DMS53 treated with DMSO at 0.1 percent for 48 hours (cell line): ENCODE data around the gene HIBCH.
"Not testable (repeated sequence)": the region's sequence is repeated elsewhere in the genome, so short reads cannot be mapped to it uniquely, and the experiment has no call there.

Source experiments
- DNase-seq: peaks from one replicate; lab custom pipeline; 2025; ENCODE audit not compliant: unreplicated experiment; lab: John Stamatoyannopoulos, UW

Gene HIBCH

GRCh38 chr2:190319555-190320498, at the start of gene HIBCH:
Gene HIBCH (minus strand): TSS chr2:190319826. CDS start chr2:190319750, 76 bp downstream.
- peak; percentile 98 for DNase-seq

- DNase-seq, result no peak
These were observed 47.5 kb upstream of the HIBCH start for GRCh38 chr2:190367091-190367490.

- no peak for DNase-seq
These were observed 46.7 kb upstream of the HIBCH start for GRCh38 chr2:190366248-190366753.

DNA sequence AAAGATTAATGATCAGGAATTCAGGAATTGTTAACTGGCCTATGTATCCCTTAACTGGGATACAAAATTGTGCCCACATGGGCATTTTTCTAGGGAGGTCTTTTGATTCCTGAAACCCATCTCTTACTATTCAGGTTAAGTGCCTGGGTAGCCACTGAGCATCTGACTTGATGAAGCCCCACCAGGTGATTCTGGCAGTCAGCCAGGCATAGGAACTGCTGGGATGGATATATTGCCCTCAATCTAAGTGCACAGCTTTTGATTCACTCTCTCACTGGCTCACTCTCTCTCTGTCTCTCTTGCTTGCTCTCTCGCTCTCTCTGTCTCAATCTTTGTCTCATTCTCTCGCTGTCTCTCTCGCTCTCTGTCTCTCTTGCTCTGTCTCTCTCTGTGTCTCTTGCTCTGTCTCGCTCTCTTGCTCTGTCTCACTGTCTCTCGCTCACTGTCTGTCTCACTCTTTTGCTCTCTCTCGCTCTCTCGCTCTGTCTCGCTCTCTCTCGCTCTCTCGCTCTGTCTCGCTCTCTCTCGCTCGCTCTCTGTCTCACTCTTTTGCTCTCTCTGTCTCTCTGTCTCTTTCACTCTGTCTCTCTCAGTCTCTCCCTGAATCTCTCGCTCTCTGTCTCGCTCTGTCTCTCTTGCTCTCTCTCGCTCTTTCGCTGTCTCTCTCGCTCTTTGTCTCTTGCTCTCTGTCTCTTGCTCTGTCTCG, 46.0 kb upstream of the HIBCH start:
- no peak for DNase-seq

- DNase-seq, result no peak
These were observed 43.3 kb upstream of the HIBCH start for GRCh38 chr2:190362894-190363293.

DNA sequence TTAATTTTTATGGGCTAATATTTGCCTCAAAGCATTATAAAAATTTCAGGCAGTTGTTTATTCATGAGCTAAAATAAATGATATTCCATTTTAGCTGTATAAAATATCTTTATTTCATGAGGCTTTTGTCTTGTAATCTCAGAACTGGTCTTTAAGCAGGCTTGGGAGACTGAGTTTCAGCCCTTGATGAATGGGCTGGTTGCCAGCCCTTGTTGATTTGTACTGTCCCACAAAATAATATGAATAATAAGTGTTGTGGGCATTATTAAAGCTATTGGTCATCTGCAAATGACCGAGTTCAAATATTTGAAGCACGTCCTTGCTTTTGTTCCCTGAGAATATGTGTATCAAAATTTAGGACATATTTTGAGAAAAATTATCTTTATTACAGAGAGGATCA, 41.9 kb upstream of the HIBCH start:
- no peak for DNase-seq

DNA sequence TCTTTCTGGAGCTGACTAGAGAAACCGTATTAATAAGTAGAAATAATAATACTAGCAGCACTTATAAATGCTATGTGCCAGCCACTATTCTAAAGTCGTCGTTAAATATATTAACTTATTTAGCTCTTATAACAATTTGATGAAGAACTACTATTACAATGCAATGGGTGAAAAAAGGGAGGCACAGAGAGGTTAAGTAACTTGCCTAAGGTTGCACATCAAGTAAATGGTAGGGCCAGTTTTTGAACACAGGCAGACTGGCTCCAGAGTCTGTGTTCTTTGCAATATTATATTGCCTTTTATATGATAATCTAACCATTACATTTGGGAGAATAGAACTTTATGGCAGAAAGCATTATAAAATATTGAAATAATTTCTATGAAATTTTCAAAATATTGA, 41.3 kb upstream of the HIBCH start:
- no peak for DNase-seq

DNA sequence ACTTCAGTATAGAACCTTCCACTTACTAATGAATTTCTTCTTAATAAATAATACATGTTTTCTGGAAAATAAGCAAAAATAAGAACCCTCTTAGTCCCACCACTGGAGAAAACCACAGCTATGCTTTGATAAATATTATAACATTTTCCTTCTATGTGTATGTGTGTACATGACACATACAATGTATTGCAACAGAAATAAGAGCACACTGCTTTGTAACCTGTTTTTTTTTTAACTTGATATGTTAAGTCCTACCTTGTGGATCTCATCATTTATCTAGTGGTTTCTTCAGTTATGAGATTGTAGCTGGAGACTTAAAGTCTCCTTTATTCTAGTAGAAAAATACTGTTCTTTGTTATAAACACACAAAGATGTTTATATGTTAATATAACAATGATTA, 40.9 kb upstream of the HIBCH start:
- no peak for DNase-seq

GRCh38 chr2:190358655-190359448, 39.2 kb upstream of the HIBCH start:
- DNase-seq, result not testable (repeated sequence)

GRCh38 chr2:190357600-190357999, 38.0 kb upstream of the HIBCH start:
- no peak for DNase-seq

DNA sequence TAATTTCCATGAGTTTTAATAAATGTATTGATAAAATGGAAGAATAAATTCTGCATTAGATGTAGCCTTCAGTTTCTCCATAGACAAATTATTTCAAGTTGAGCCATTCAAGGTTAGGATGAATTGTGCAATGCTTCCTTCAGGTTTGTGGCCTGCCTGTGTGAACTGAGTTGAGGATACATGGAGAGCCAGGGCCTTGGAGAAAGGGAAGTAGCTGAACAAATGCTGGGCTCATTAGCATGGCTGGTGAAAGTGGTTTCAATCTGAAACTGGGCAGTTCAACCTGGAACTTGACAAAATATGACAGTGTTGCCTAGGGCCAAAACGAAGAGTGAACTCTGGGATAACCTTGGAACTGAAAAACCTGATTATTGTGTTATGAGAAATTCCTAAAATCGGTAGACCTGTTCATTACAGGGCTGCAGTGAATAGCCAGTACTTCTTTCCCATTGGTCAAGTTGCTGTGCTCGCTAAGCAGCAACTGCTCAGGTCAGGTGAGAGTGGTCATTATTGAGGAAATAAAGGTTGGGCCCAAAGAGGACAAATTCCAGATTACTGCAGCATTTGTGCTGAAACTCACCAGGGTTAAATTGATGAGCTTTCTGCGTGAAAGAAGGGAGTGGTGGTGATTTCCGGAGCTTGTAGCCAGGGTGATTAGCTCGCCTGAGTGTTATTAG, 36.5 kb upstream of the HIBCH start:
- DNase-seq, result no peak

GRCh38 chr2:190354003-190354690, 34.5 kb upstream of the HIBCH start:
- DNase-seq, result no peak

GRCh38 chr2:190353537-190353899, 33.9 kb upstream of the HIBCH start:
- DNase-seq, result no peak

DNA sequence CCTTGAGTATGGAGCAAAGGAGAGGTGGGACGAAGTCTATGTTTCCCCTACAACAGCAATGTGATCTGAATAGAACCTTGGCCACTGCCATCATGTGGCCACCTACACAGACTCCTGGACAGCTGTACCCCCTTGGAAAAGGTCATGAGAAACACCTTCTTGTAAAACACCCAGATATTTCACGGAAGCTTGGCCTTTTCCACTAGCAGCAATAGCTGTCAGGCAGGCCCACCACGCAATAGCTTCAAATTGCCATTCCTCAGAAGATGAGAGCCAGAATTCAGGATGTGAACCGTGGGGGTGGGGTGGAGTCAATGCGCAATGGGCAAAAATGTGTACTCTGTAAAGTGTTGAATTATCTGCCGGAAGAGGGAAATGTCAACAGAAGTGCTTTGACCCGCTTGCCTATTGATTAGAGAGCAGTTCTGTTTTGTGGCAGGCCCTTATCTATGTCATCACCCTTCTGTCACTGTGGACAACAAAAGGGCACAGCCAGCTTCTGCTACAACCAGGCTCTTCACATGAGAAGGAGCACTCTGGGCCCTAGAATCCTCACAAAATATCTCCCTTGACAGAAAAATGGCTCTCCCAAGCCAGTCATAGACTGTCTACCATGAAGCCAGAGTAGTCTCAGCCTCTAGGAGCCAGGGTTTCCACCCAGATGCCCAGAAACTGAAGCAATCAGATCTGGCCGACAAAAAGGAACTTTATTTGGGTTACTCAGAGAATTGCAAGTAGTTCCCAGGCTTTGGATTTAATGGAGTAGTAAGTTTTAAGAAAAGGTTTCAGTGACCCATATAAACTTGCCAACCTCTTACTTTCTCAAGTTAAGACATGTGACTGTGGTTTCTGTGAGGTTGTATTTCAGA, 33.3 kb upstream of the HIBCH start:
- peak; percentile 35 for DNase-seq

DNA sequence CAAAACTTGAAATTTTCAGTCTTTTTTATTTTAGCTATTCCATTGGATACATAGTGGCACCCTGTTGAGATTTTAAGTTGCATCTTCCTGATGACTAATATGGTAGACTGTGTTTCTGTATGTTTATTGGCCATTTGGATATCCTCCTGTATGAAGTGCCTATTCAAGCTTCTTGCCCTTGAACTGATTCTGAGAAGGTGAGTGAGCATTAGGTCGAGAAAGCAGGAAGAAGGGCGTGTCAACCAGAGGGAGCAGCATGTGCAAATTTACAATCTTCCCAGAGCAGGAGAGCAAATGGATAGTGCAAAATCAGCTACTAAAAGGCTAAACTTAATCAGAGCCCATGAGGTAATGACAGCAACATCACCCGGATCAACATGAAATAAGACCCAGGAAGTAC, 32.3 kb upstream of the HIBCH start:
- DNase-seq, result no peak

DNA sequence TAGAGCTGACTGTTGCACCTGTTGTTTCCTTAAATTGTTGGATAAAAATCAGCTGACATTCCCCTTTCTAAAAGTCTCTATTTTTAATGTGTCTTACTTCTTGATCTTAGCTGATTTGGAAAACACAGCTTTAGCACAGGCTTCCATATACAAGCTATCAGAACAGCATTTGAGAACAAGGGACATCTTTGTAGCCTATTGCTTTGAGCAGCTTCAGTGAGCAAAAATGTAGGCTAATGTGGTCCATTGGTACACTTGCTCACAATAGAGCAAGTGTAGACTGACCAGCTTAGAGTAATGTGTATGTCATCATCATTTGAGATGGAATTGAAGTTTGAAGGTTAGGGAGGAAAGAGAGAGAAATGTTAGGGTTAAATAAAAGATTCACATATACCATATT, 30.7 kb upstream of the HIBCH start:
- DNase-seq, result no peak

- DNase-seq, result peak; percentile 29
These were observed 24.7 kb upstream of the HIBCH start for GRCh38 chr2:190344276-190344827.

DNA sequence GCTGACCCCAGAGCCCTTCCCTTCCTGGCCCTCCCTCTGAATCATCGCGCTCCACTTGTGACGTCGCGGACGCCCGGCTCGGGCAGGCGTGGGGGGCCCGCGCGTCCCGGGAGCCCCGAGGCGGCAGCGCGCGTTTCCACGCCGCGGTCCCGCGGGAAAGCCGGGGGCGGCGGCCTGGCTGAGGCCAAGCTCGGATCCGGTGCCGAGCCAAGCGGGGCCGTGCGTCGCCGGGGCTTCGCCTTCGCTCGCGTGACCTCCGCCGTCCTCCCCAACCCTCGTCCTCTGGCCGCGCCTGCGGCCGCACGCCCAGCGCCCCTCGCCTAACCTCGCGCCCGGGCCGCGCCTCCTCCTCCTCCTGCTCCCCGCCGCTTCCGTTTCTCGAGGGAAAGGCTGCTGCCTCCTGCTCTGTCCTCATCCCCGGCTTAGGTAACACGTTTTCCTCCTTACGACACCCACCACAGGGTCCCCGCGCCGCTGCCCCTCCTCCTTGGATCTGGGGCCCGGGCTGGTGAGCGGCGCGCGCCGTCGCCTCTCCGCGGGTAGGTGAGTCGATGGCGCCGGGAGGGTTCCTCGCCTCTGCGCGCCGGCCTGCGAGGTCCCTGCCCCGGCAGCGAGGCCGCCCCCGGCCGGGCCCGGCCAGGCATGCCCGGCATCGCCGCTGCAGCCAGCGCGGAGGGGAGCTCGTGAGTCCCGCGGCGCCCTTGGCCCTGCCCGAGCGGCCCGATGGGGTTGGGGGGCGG, 24.1 kb upstream of the HIBCH start, which contains the start of gene INPP1:
INPP1 (plus strand) TSS at position 54 of the 740 bp plus-strand sequence. CDS start 16,514 bp downstream, outside the sequence.
- DNase-seq, result peak; percentile 11
